Measurements from ENCODE around the gene JAK3. TPM values are rescaled to one million over a fixed set of nuclear protein-coding genes. Genes with fewer than 3 reads are reported as not detected.
A peak's percentile ranks its signal among the peaks of the same experiment; 100 is the strongest.

JAK3 gene
- total RNA-seq, 1 experiment from 2014 or later: 3.3 TPM

DNA sequence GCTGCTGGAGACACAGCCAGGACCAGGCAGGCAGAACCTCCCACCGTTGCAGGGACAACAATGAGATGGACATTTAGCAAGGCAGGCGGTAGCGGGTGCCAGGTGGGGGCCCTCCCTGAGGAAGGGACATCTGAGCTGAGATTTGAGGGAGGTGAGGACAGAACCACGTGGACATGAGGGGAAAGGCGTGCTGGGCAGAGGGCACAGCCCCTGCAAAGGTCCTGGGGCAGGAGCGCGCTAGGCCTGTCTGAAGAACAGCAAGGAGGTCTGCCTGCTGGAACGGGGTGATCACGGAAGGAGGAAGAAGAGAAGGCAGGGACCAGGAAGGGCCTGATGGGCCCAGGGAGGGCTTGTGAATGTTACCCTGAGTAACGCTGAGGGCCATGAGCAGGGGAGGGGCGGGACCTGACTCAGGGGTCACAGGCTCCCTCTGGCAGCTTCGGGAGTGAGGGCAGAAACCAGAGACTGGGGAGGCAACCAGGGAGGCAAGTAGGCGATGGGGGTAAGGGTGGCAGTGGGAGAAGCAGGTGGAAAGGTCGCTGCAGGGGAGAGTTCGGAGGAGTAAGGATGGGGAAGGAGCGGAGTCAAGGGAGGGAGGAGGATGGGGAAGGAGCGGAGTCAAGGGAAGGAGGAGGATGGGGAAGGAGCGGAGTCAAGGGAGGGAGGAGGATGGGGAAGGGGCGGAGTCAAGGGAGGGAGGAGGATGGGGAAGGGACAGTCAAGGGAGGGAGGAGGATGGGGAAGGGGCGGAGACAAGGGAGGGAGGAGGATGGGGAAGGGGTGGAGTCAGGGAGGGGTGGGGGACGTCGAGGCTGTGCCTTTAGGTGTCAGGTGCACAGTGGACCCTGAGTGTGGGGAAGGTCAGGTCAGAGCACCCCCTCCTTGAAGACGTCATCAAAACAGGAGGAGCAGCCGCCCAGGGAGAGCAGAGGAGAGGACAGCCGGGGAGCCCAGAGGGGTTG lies 68.5 kb downstream of the JAK3 start:
- H3K9me3 Mint-ChIP-seq: peaks cover 0 to 2% of the 10 kb centered on the region in 2 experiments; a peak in 1 of 5 replicates
- H3K27me3 ChIP-seq (ENCODE audit: insufficient read depth, low read length): no peaks in the 10 kb centered on the region
- H3T11ph ChIP-seq (ENCODE audit: low read length): no peak overlapping the region
- H3K4me2 ChIP-seq (ENCODE audit: insufficient read depth, insufficient read length, low read length): peak overlapping the region; percentile 92
- H3K14ac ChIP-seq (ENCODE audit: insufficient read depth, low read length): no peak overlapping the region
- no peak overlapping the region for H4K91ac ChIP-seq (ENCODE audit: insufficient read length, low read depth, low read length)
- H3K18ac ChIP-seq (ENCODE audit: insufficient read length, low read depth, low read length): peak overlapping the region; percentile 23
- H3K27me3 Mint-ChIP-seq (ENCODE audit: low read depth): 0 out of 2 replicates have a peak, but pooled peaks cover 2% of the 10 kb centered on the region
- H3K4me1 ChIP-seq (ENCODE audit: insufficient read depth, low read length): no peaks in the 10 kb centered on the region
- no peak overlapping the region for H4K8ac ChIP-seq (replicated peaks; ENCODE audit: insufficient read length, low read depth, low read length)
- H3K23ac ChIP-seq (ENCODE audit: insufficient read length, low read depth, low read length): no peak overlapping the region
- H3K4me1 Mint-ChIP-seq: peaks cover 16 to 28% of the 10 kb centered on the region in 2 experiments
- H3K4me3 Mint-ChIP-seq: peak overlapping the region; percentile 64 to 84
- H2AK5ac ChIP-seq (ENCODE audit: insufficient read length, low read length): no peak overlapping the region
- no peak overlapping the region for H2BK5ac ChIP-seq (ENCODE audit: insufficient read length, low read length)
- no peak overlapping the region for H2BK120ac ChIP-seq (ENCODE audit: low read depth, low read length, poor library complexity, severe bottlenecking)
- H3K79me2 ChIP-seq (ENCODE audit: insufficient read depth, low read length): no peaks in the 10 kb centered on the region
- no peaks in the 10 kb centered on the region for H3K9me3 ChIP-seq (ENCODE audit: control insufficient read depth, low read depth, low read length)
- DNase-seq: peak; percentile 93
- H3K36me3 Mint-ChIP-seq (ENCODE audit: insufficient read depth in 1 of 3, low read depth in 3 of 3): peaks cover 5 to 10% (median 5%) of the 10 kb centered on the region in 3 experiments; a peak in 3 of 7 replicates
- H3K9ac ChIP-seq (ENCODE audit: extremely low read depth, insufficient read length, low read length): no peak overlapping the region
- no peak overlapping the region for H3K56ac ChIP-seq (ENCODE audit: insufficient read length, low read depth, low read length)
- no peak overlapping the region for H3K27ac ChIP-seq (ENCODE audit: insufficient read length, low read depth, low read length)
- H2BK15ac ChIP-seq (ENCODE audit: low read depth, low read length): no peak overlapping the region
- WGBS (ENCODE audit: extremely low coverage, insufficient read length, low lambda C conversion rate): no CpG with 5 or more reads among the region's 25 CpGs
- no peak overlapping the region for H2BK12ac ChIP-seq (ENCODE audit: insufficient read length, low read depth, low read length)
- no peak overlapping the region for H3K4ac ChIP-seq (ENCODE audit: low read depth, low read length)
- TF ChIP-seq CTCF (conservative IDR thresholded peaks at IDR 0.05): no peak
- no peaks in the 10 kb centered on the region for H3K79me1 ChIP-seq (ENCODE audit: insufficient read depth, low read depth, low read length, poor library complexity, severe bottlenecking)
- H4K20me1 ChIP-seq (ENCODE audit: control insufficient read depth, insufficient read depth, insufficient read length): peaks cover 2% of the 10 kb centered on the region
- H4K5ac ChIP-seq (ENCODE audit: insufficient read length, low read depth, low read length): no peak overlapping the region
- peak overlapping the region in 2 of 3 experiments; percentile 72 to 82; a peak in 4 of 7 replicates for H3K27ac Mint-ChIP-seq
- no peak overlapping the region for H2AFZ ChIP-seq (ENCODE audit: low read length)
- no peak overlapping the region for H2BK20ac ChIP-seq (ENCODE audit: low read depth, low read length, poor library complexity, severe bottlenecking)
- H3K23me2 ChIP-seq (ENCODE audit: insufficient read length, low read depth, low read length, poor library complexity, severe bottlenecking): peaks cover 13% of the 10 kb centered on the region
